Astrocyte of the hippocampus (primary cell): ENCODE results near the gene STING1.
"Not testable (repeated sequence)": the region's sequence is repeated elsewhere in the genome, so short reads cannot be mapped to it uniquely, and the experiment has no call there.

Experiments
- DNase-seq: peaks from one replicate; pipeline ENCODE4 v3.0.0; 2011; ENCODE audit warnings: low read depth, low spot score

The STING1 gene

DNA sequence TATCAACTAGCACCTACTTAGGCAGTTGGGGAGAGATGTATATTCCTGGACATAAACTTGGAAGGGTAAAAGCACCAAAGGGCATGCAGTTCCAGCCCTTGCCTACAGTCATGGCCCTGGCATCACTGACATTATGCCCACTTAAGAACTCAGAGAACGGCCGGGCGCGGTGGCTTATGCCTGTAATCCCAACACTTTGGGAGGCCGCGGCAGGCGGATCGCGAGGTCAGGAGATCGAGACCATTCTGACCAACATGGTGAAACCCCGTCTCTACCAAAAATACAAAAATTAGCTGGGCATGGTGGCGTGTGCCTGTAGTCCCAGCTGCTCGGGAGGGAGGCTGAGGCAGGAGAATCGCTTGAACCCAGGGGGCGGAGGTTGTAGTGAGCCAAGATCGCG, 42.1 kb downstream of the STING1 start:
- DNase-seq = not testable (repeated sequence)

GRCh38 chr5:139439013-139439903, 43.3 kb downstream of the STING1 start, which contains the start of gene DNAJC18:
DNAJC18 (minus strand) TSS chr5:139439525; CDS start chr5:139439445, 80 bp downstream.
- DNase-seq = peak; percentile 96

GRCh38 chr5:139438707-139439012, 43.9 kb downstream of the STING1 start:
- DNase-seq = no peak

- no peak for DNase-seq
These were observed 46.9 kb downstream of the STING1 start for GRCh38 chr5:139435676-139436075.

DNA sequence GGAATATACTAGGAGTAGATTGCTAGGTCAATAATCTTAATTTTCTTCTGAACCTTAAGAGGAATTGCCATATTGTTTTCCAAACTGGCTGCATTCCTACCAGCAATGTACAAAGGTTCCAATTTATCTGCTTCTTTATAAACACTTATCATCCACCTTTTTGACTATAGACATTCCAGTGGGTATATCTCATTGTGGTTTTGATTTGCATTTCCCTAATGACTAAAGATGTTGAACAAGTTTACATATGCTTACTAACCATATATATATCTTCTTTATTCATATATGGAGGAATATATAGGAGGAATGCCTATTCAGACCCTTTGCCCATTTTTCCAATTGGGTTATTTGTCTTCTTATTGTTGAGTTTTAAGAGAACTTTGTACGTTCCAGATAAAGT, 50.9 kb downstream of the STING1 start:
- no peak for DNase-seq

- DNase-seq = no peak
These were observed 52.5 kb downstream of the STING1 start for GRCh38 chr5:139430015-139430414.

- peak; percentile 79 for DNase-seq
These were observed 56.2 kb downstream of the STING1 start for GRCh38 chr5:139426203-139426885.
